ENCODE results near the gene WHRN. TPM values are rescaled to one million over a fixed set of nuclear protein-coding genes. Genes with fewer than 3 reads are reported as not detected.

WHRN gene
- total RNA-seq, 1 donor from 2014 or later = 1.1 TPM

GRCh38 chr9:114474425-114474824 is 30.8 kb downstream of the WHRN start:
- TF ChIP-seq EZH2 (IDR thresholded peaks at IDR 0.05) (no peak), EZH2phosphoT487 (IDR thresholded peaks at IDR 0.05) (no peak), CTCF (IDR thresholded peaks at IDR 0.05) (no peak)
- H3K27ac Mint-ChIP-seq = no peak overlapping the region
- H3K36me3 ChIP-seq = no peaks in the 10 kb centered on the region

DNA sequence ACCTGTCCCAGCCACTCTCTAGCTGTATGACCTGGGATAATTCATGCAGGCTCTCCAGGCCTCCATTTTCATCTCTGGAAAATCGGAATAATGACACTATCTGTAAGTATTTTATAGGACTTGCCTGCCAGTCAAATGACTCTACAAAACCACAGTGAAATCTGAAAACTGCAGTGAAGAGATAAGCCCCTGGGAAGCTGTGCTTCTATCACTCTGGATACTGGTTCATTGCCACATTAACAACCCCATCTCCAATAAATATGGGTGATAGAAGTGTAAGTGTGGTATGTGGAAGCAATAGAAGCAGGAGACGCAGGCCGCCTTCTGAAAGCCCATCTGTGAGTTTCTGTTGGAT is 31.8 kb downstream of the WHRN start:
- Histone ChIP-seq H3K27ac (no peak overlapping the region), H3K4me1 (no peaks in the 10 kb centered on the region), H4K20me1 (ENCODE audit: low read depth) (no peaks in the 10 kb centered on the region), H3K36me3 (no peaks in the 10 kb centered on the region), H3K9me3 (ENCODE audit: low read depth) (no peaks in the 10 kb centered on the region), H3K79me2 (ENCODE audit: low read depth) (no peaks in the 10 kb centered on the region), H3K4me3 (no peak overlapping the region), H3K4me2 (no peak overlapping the region), H3K27me3 (no peaks in the 10 kb centered on the region), H3F3A (ENCODE audit: low read depth) (no peaks in the 10 kb centered on the region), H3K9ac (no peak overlapping the region), H2AFZ (replicated peaks) (no peak overlapping the region)
- no peak for TF ChIP-seq CTCF (IDR thresholded peaks at IDR 0.05)
- no peak for TF ChIP-seq EZH2 (IDR thresholded peaks at IDR 0.05)
- no peak for TF ChIP-seq EZH2phosphoT487 (IDR thresholded peaks at IDR 0.05)
- Mint-ChIP-seq H3K27ac (no peak overlapping the region), H3K36me3 (peaks cover 13% of the 10 kb centered on the region), H3K9me3 (no peaks in the 10 kb centered on the region), H3K4me1 (peaks cover 9% of the 10 kb centered on the region), H3K27me3 (ENCODE audit: insufficient read depth, low read depth) (no peaks in the 10 kb centered on the region), H3K4me3 (no peak overlapping the region)
- no peak for DNase-seq (ENCODE audit: low spot score)

More at GRCh38 chr9:114474425-114474824, 30.8 kb downstream of the WHRN start:
- no peak overlapping the region for H3K4me3 ChIP-seq
- no peak overlapping the region for H3K27ac ChIP-seq
- H2AFZ ChIP-seq (replicated peaks) = no peak overlapping the region
- DNase-seq (ENCODE audit: low spot score) = no peak
- H3K27me3 ChIP-seq = no peaks in the 10 kb centered on the region
- no peaks in the 10 kb centered on the region for H3F3A ChIP-seq (ENCODE audit: low read depth)
- Mint-ChIP-seq H3K36me3 (peaks cover 10% of the 10 kb centered on the region), H3K9me3 (no peaks in the 10 kb centered on the region), H3K4me3 (no peak overlapping the region), H3K4me1 (peaks cover 9% of the 10 kb centered on the region), H3K27me3 (ENCODE audit: insufficient read depth, low read depth) (peaks cover 3% of the 10 kb centered on the region)
- no peak overlapping the region for H3K9ac ChIP-seq
- H3K4me1 ChIP-seq = no peaks in the 10 kb centered on the region
- no peaks in the 10 kb centered on the region for H3K79me2 ChIP-seq (ENCODE audit: low read depth)
- H3K9me3 ChIP-seq (ENCODE audit: low read depth) = no peaks in the 10 kb centered on the region
- no peak overlapping the region for H3K4me2 ChIP-seq
- H4K20me1 ChIP-seq (ENCODE audit: low read depth) = no peaks in the 10 kb centered on the region

GRCh38 chr9:114472765-114473446 is 32.4 kb downstream of the WHRN start:
- H3K9me3 Mint-ChIP-seq = no peaks in the 10 kb centered on the region
- Histone ChIP-seq H3K9ac (no peak overlapping the region), H4K20me1 (ENCODE audit: low read depth) (no peaks in the 10 kb centered on the region), H3K27ac (no peak overlapping the region), H2AFZ (replicated peaks) (no peak overlapping the region), H3F3A (ENCODE audit: low read depth) (no peaks in the 10 kb centered on the region), H3K27me3 (no peaks in the 10 kb centered on the region), H3K4me2 (no peak overlapping the region), H3K4me3 (no peak overlapping the region), H3K36me3 (no peaks in the 10 kb centered on the region), H3K4me1 (no peaks in the 10 kb centered on the region), H3K79me2 (ENCODE audit: low read depth) (no peaks in the 10 kb centered on the region), H3K9me3 (ENCODE audit: low read depth) (no peaks in the 10 kb centered on the region)
- H3K27me3 Mint-ChIP-seq (ENCODE audit: insufficient read depth, low read depth) = no peaks in the 10 kb centered on the region
- no peak overlapping the region for H3K4me3 Mint-ChIP-seq
- H3K27ac Mint-ChIP-seq = no peak overlapping the region
- H3K4me1 Mint-ChIP-seq = peaks cover 9% of the 10 kb centered on the region
- no peak for DNase-seq (ENCODE audit: low spot score)
- H3K36me3 Mint-ChIP-seq = peaks cover 12% of the 10 kb centered on the region
- TF ChIP-seq EZH2 (IDR thresholded peaks at IDR 0.05) = no peak
- TF ChIP-seq EZH2phosphoT487 (IDR thresholded peaks at IDR 0.05) = no peak
- no peak for TF ChIP-seq CTCF (IDR thresholded peaks at IDR 0.05)
